ENCODE measurements around the gene SNAP25.

- no peak for TF ChIP-seq CTCF (IDR thresholded peaks at IDR 0.05)
- TF ChIP-seq POLR2A (IDR thresholded peaks at IDR 0.05; ENCODE audit: low read depth): no peak
- no peak for TF ChIP-seq POLR2AphosphoS5 (IDR thresholded peaks at IDR 0.05)
- TF ChIP-seq EP300 (IDR thresholded peaks at IDR 0.05): no peak
Measured at GRCh38 chr20:10225439-10226060, 6.9 kb downstream of the SNAP25 start.

Measured in esophagus muscularis mucosa (tissue), 4 donors.